GM23338 (cell line): Measurements from ENCODE around the gene MLF1. TPM values are rescaled to one million over a fixed set of nuclear protein-coding genes. Genes with fewer than 3 reads are reported as not detected.

Experiments used
- ATAC-seq: fragments of 200-7000 bp; cut with Tn5 transposase; 3 replicates; pipeline ENCODE4 v1.9.1; 2020
- DNase-seq: peaks from one replicate; pipeline ENCODE4 v3.0.0-alpha.2; 2015; ENCODE audit warnings: low spot score
- H2AFZ ChIP-seq: fragments of 200-600 bp; sonication (generic); 2 replicates; pipeline ENCODE4 v1.8.0; 2016; ENCODE audit warnings: antibody characterized with exemption, mild to moderate bottlenecking, moderate library complexity
- H3F3A ChIP-seq: fragments of 200-600 bp; sonication (generic); replicated peaks from 2 replicates; pipeline ENCODE4 v1.8.0; 2017; ENCODE audit warnings: antibody characterized with exemption, mixed run types, low read depth
- H3K27ac ChIP-seq: fragments of 200-600 bp; sonication (generic); 2 replicates; pipeline ENCODE4 v1.6.1; 2016; ENCODE audit warnings: low read depth
- H3K27me3 ChIP-seq: fragments of 200-600 bp; sonication (generic); 2 replicates; pipeline ENCODE4 v1.8.0; 2016; ENCODE audit warnings: mild to moderate bottlenecking, mixed run types, moderate library complexity; ENCODE audit not compliant: insufficient read depth
- H3K36me3 ChIP-seq: fragments of 200-600 bp; sonication (generic); 2 replicates; pipeline ENCODE4 v1.8.0; 2016; ENCODE audit warnings: mild to moderate bottlenecking; ENCODE audit not compliant: insufficient read depth
- H3K4me1 ChIP-seq: fragments of 200-600 bp; sonication (generic); 2 replicates; pipeline ENCODE4 v1.8.0; 2016; ENCODE audit warnings: mild to moderate bottlenecking, moderate library complexity; ENCODE audit not compliant: insufficient read depth
- H3K4me2 ChIP-seq: fragments of 200-600 bp; sonication (generic); 2 replicates; pipeline ENCODE4 v1.7.1; 2017; ENCODE audit warnings: mixed run types
- H3K4me3 ChIP-seq: fragments of 200-600 bp; sonication (generic); 2 replicates; pipeline ENCODE4 v1.6.1; 2016; ENCODE audit warnings: mixed run types
- H3K79me2 ChIP-seq: fragments of 200-600 bp; sonication (generic); replicated peaks from 2 replicates; pipeline ENCODE4 v1.8.0; 2017; ENCODE audit warnings: mild to moderate bottlenecking; ENCODE audit not compliant: insufficient read depth
- H3K9me2 ChIP-seq: fragments of 200-600 bp; sonication (generic); 2 replicates; pipeline ENCODE4 v1.8.0; 2017; ENCODE audit not compliant: insufficient read depth
- H4K20me1 ChIP-seq: fragments of 200-600 bp; sonication (generic); replicated peaks from 2 replicates; pipeline ENCODE4 v1.8.0; 2017; ENCODE audit warnings: mild to moderate bottlenecking; ENCODE audit not compliant: insufficient read depth
- H3K27ac Mint-ChIP-seq: 2 replicates; pipeline ENCODE4 v1.8.0; 2020; ENCODE audit warnings: inconsistent platforms, mild to moderate bottlenecking, moderate library complexity, mixed read lengths
- H3K27me3 Mint-ChIP-seq: 3 replicates; pipeline ENCODE4 v1.8.0; 2022; ENCODE audit warnings: low read depth, mild to moderate bottlenecking, moderate library complexity, mixed read lengths, inconsistent platforms; ENCODE audit not compliant: insufficient read depth, poor library complexity
- H3K36me3 Mint-ChIP-seq: 3 replicates; pipeline ENCODE4 v1.8.0; 2021; ENCODE audit warnings: low read depth, mild to moderate bottlenecking, inconsistent platforms, moderate library complexity, mixed read lengths
- H3K4me1 Mint-ChIP-seq: 3 replicates; pipeline ENCODE4 v1.8.0; 2020; ENCODE audit warnings: mild to moderate bottlenecking, inconsistent platforms, mixed read lengths
- H3K4me3 Mint-ChIP-seq: 3 replicates; pipeline ENCODE4 v1.8.0; 2021; ENCODE audit warnings: moderate library complexity, mild to moderate bottlenecking, inconsistent platforms, mixed read lengths
- H3K9me3 Mint-ChIP-seq: 3 replicates; pipeline ENCODE4 v1.8.0; 2020; ENCODE audit warnings: moderate library complexity, mild to moderate bottlenecking, inconsistent platforms, mixed read lengths
- CREB1 ChIP-seq: fragments of 250-450 bp; sonication (Bioruptor Pico); IDR thresholded peaks from 2 replicates; pipeline ENCODE4 v1.5.0; 2020; ENCODE audit warnings: low read depth, mild to moderate bottlenecking, moderate library complexity
- CTCF ChIP-seq, 2 experiments: fragments of 200-600 bp in 1 of 2; sonication (generic) in 1 of 2; conservative IDR thresholded peaks; 2 replicates each; pipeline versions ENCODE4 v1.5.1 to v1.6.1; 2016 to 2017; ENCODE audit warnings: antibody characterized with exemption in 2 of 2, low read depth in 2 of 2, mild to moderate bottlenecking in 2 of 2, moderate library complexity in 1 of 2
- EZH2 ChIP-seq: fragments of 200-600 bp; sonication (generic); IDR thresholded peaks from one replicate; pipeline ENCODE4 v1.8.0; 2017; ENCODE audit warnings: antibody characterized with exemption, mild to moderate bottlenecking, low read depth; ENCODE audit not compliant: unreplicated experiment
- JUNB ChIP-seq: IDR thresholded peaks from one replicate; pipeline ENCODE4 v1.6.1; 2016; ENCODE audit warnings: antibody characterized with exemption; ENCODE audit not compliant: unreplicated experiment
- STAT1 ChIP-seq: IDR thresholded peaks from one replicate; pipeline ENCODE4 v1.6.1; 2016; ENCODE audit warnings: antibody characterized with exemption; ENCODE audit not compliant: unreplicated experiment
- ZNF114 ChIP-seq: fragments of 250-450 bp; sonication (Bioruptor Pico); IDR thresholded peaks from 2 replicates; pipeline ENCODE4 v1.5.0; 2020; ENCODE audit warnings: mild to moderate bottlenecking, moderate library complexity
- polyA plus RNA-seq: library from polyadenylated mRNA; unstranded; fragments of >200 nt; fragmentation: Nextera tagmentation; extraction: Ambion mirVana; gene quantifications from 2 replicates; pipeline ENCODE4 v1.2.1, GENCODE V29; 2016
- total RNA-seq: library from RNA; depleted of rRNA; stranded (reverse); fragments of >200 nt; shearing (Covaris generic); gene quantifications from 2 replicates; pipeline ENCODE4 v1.2.3, GENCODE V29; 2014
- TF ChIP-seq, protein P1 (sequence below): fragments of 250-450 bp; sonication (Bioruptor Pico); IDR thresholded peaks from 2 replicates; pipeline ENCODE4 v1.5.0; 2020; ENCODE audit warnings: mild to moderate bottlenecking, moderate library complexity
- TF ChIP-seq, protein P2 (sequence below): IDR thresholded peaks from 2 replicates; pipeline ENCODE4 v1.6.1; 2016; ENCODE audit warnings: antibody characterized with exemption

Gene MLF1
- total and polyA plus RNA-seq, 2 experiments from 2014 or later: 36.6 to 63.6 TPM

- TF ChIP-seq, protein P1, sequence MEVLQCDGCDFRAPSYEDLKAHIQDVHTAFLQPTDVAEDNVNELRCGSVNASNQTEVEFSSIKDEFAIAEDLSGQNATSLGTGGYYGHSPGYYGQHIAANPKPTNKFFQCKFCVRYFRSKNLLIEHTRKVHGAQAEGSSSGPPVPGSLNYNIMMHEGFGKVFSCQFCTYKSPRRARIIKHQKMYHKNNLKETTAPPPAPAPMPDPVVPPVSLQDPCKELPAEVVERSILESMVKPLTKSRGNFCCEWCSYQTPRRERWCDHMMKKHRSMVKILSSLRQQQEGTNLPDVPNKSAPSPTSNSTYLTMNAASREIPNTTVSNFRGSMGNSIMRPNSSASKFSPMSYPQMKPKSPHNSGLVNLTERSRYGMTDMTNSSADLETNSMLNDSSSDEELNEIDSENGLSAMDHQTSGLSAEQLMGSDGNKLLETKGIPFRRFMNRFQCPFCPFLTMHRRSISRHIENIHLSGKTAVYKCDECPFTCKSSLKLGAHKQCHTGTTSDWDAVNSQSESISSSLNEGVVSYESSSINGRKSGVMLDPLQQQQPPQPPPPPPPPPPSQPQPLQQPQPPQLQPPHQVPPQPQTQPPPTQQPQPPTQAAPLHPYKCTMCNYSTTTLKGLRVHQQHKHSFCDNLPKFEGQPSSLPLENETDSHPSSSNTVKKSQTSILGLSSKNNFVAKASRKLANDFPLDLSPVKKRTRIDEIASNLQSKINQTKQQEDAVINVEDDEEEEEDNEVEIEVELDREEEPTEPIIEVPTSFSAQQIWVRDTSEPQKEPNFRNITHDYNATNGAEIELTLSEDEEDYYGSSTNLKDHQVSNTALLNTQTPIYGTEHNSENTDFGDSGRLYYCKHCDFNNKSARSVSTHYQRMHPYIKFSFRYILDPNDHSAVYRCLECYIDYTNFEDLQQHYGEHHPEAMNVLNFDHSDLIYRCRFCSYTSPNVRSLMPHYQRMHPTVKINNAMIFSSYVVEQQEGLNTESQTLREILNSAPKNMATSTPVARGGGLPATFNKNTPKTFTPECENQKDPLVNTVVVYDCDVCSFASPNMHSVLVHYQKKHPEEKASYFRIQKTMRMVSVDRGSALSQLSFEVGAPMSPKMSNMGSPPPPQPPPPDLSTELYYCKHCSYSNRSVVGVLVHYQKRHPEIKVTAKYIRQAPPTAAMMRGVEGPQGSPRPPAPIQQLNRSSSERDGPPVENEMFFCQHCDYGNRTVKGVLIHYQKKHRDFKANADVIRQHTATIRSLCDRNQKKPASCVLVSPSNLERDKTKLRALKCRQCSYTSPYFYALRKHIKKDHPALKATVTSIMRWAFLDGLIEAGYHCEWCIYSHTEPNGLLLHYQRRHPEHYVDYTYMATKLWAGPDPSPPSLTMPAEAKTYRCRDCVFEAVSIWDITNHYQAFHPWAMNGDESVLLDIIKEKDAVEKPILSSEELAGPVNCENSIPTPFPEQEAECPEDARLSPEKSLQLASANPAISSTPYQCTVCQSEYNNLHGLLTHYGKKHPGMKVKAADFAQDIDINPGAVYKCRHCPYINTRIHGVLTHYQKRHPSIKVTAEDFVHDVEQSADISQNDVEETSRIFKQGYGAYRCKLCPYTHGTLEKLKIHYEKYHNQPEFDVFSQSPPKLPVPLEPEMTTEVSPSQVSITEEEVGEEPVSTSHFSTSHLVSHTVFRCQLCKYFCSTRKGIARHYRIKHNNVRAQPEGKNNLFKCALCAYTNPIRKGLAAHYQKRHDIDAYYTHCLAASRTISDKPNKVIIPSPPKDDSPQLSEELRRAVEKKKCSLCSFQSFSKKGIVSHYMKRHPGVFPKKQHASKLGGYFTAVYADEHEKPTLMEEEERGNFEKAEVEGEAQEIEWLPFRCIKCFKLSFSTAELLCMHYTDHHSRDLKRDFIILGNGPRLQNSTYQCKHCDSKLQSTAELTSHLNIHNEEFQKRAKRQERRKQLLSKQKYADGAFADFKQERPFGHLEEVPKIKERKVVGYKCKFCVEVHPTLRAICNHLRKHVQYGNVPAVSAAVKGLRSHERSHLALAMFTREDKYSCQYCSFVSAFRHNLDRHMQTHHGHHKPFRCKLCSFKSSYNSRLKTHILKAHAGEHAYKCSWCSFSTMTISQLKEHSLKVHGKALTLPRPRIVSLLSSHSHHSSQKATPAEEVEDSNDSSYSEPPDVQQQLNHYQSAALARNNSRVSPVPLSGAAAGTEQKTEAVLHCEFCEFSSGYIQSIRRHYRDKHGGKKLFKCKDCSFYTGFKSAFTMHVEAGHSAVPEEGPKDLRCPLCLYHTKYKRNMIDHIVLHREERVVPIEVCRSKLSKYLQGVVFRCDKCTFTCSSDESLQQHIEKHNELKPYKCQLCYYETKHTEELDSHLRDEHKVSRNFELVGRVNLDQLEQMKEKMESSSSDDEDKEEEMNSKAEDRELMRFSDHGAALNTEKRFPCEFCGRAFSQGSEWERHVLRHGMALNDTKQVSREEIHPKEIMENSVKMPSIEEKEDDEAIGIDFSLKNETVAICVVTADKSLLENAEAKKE: no peak
- no peak for TF ChIP-seq ZNF114
- no peak for TF ChIP-seq STAT1
Observed at GRCh38 chr3:158535918-158536317, 35.1 kb upstream of the MLF1 start (continued).

- H3K4me1 Mint-ChIP-seq: no peaks in the 10 kb centered on the region
- Histone ChIP-seq H3K4me2 (no peak overlapping the region), H3K36me3 (no peaks in the 10 kb centered on the region), H3K79me2 (no peaks in the 10 kb centered on the region), H4K20me1 (no peaks in the 10 kb centered on the region), H3F3A (no peaks in the 10 kb centered on the region), H3K4me1 (no peaks in the 10 kb centered on the region), H3K27me3 (no peaks in the 10 kb centered on the region), H3K27ac (no peak overlapping the region), H3K9me2 (no peaks in the 10 kb centered on the region), H2AFZ (no peak overlapping the region), H3K4me3 (no peak overlapping the region)
- H3K9me3 Mint-ChIP-seq: no peaks in the 10 kb centered on the region
- peak; percentile 42; the same call in 2 of the 3 replicates for ATAC-seq
- no peak overlapping the region for H3K4me3 Mint-ChIP-seq
- no peak overlapping the region for H3K27ac Mint-ChIP-seq
- no peaks in the 10 kb centered on the region for H3K27me3 Mint-ChIP-seq
- DNase-seq: peak; percentile 82
- H3K36me3 Mint-ChIP-seq: no peaks in the 10 kb centered on the region
- TF ChIP-seq, protein P2, sequence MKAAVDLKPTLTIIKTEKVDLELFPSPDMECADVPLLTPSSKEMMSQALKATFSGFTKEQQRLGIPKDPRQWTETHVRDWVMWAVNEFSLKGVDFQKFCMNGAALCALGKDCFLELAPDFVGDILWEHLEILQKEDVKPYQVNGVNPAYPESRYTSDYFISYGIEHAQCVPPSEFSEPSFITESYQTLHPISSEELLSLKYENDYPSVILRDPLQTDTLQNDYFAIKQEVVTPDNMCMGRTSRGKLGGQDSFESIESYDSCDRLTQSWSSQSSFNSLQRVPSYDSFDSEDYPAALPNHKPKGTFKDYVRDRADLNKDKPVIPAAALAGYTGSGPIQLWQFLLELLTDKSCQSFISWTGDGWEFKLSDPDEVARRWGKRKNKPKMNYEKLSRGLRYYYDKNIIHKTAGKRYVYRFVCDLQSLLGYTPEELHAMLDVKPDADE: no peak
- TF ChIP-seq ZNF114 (no peak), EZH2 (no peak), CREB1 (no peak), JUNB (no peak), CTCF (conservative IDR thresholded peaks at IDR 0.05; ENCODE audit: low read depth in 2 of 2) (peak; percentile 53 to 70)
Observed at GRCh38 chr3:158539414-158540014, 31.5 kb upstream of the MLF1 start.
